Thyroid gland (tissue), 4 donors: ENCODE results near the gene KCNC3. TPM values are rescaled to one million over a fixed set of nuclear protein-coding genes. Genes with fewer than 3 reads are reported as not detected.

Experiments used
- total RNA-seq, 4 donors: library from RNA; depleted of rRNA; stranded (reverse); fragments of >200 nt; gene quantifications; one replicate each; pipeline ENCODE4 v1.2.3, GENCODE V29; 2016

The KCNC3 gene
- total RNA-seq, 4 donors from 2014 or later = 5.9 to 32.8 (median 17.2) TPM

Other genes starting within 250 kb of the KCNC3 start
- gene IZUMO2, start 166.1 kb downstream of the KCNC3 start, total RNA-seq = not detected
- 100 to 1,000 TPM; 130 to 361 (median 183) TPM for gene MYH14, start 125.8 kb downstream of the KCNC3 start, total RNA-seq
- 1 to 10 TPM in 2 of 4 donors, under 1 TPM in 2; 0.46 to 3.4 (median 1.5) TPM for gene NAPSA, start 36.3 kb upstream of the KCNC3 start, total RNA-seq
- 100 to 1,000 TPM in 2 of 4 donors, 10 to 100 TPM in 2; 76.4 to 114 (median 100) TPM for gene NR1H2, start 47.1 kb upstream of the KCNC3 start, total RNA-seq
- gene POLD1, start 55.0 kb upstream of the KCNC3 start, total RNA-seq = 10 to 100 TPM; 12.9 to 27.5 (median 19.0) TPM
- not detected for gene SPIB, start 89.6 kb upstream of the KCNC3 start, total RNA-seq
- gene MYBPC2, start 103.5 kb upstream of the KCNC3 start, total RNA-seq = under 1 TPM in 1 of 4 donors, not detected in 3; 0.13 TPM
- gene EMC10, start 147.1 kb upstream of the KCNC3 start, total RNA-seq = 100 to 1,000 TPM; 139 to 250 (median 214) TPM
- gene GARIN5A, start 147.5 kb upstream of the KCNC3 start, total RNA-seq = 1 to 10 TPM; 1.4 to 8.1 (median 5.0) TPM
- gene JOSD2, start 181.8 kb upstream of the KCNC3 start, total RNA-seq = 10 to 100 TPM; 23.9 to 49.5 (median 41.3) TPM
- not detected for gene ASPDH, start 184.5 kb upstream of the KCNC3 start, total RNA-seq
- gene LRRC4B, start 239.1 kb upstream of the KCNC3 start, total RNA-seq = 1 to 10 TPM in 3 of 4 donors, under 1 TPM in 1; 0.59 to 3.0 (median 1.6) TPM